Activated T-helper 9 cell treated with anti-CD3 and anti-CD28 coated beads, Interleukin-2, amount 50 U/mL, for 16 hours (primary cell): Measurements from ENCODE around the gene ZFY.
"Not testable (repeated sequence)": the region's sequence is repeated elsewhere in the genome, so short reads cannot be mapped to it uniquely, and the experiment has no call there.

Source experiments
- DNase-seq: peaks from one replicate; pipeline ENCODE4 v3.0.0-alpha.2; 2020; ENCODE audit warnings: low read depth

Gene ZFY

DNA sequence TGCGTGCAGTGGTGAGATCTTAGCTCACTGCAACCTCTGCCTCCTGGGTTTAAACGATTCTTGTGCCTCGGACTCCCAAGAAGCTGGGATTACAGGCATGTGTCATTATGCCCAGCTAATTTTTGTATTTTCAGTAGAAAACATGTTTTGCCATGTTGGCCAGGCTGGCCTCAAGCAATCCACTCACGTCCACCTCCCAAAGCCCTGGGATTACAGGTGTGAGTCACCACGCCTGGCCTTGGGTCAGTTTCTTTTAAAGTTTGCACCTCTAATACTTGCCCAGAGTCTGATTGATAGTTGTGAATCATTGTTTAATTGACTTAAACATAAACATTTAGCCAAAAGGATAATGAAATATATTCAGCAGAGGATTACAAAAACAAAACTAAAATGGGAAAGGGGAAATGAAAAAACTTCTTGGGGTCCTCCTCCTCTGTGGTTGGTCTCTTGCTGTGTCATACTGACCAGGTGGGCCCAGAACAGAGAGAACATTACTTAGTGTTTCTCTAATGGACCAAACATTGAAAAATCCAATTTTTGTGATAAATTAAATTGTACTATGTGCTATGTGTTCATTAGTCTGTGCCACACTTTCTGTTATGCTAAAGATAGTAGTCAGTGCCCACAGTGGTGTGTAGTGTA, 38.0 kb downstream of the ZFY start:
- no peak for DNase-seq

DNA sequence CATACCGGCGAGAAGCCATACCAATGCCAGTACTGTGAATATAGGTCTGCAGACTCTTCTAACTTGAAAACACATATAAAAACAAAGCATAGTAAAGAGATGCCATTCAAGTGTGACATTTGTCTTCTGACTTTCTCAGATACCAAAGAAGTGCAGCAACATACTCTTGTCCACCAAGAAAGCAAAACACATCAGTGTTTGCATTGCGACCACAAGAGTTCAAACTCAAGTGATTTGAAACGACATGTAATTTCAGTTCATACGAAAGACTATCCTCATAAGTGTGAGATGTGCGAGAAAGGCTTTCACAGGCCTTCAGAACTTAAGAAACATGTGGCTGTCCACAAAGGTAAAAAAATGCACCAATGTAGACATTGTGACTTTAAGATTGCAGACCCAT, 44.1 kb downstream of the ZFY start:
- DNase-seq, result no peak

DNA sequence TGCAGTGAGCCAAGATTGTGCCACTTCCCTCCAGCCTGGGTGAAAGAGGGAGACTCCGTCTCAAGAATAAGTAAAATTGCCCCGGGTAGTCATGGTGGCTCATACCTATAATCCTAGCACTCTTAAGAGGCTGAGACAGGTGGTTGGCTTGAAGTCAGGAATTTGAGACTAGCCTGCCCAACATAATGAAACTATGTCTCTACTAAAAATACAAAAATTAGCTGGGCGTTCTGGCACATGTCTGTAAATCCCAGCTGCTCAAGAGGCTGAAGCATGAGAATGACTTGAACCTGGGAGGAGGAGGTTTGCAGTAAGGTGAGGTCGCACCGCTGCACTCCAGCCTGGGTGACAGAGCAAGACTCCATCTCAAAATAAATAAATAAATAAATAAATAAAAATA, 49.3 kb downstream of the ZFY start:
- DNase-seq, result no peak

DNA sequence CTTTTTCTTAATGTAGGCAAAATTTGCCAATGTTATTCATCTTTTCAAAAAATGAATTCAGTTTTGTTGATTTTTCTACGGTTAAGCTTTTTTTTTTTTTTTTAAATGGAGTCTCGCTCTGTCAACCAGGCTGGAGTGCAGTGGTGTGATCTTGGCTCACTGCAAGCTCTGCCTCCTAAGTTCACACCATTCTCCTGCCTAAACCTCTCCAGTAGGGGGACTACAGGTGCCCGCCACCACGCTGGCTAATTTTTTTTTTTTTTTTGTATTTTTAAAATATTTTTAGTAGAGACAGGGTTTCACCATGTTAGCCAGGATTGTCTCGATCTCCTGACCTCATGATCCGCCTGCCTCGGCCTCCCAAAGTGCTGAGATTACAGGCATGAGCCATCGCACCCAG, 52.0 kb downstream of the ZFY start:
- DNase-seq, result not testable (repeated sequence)

DNA sequence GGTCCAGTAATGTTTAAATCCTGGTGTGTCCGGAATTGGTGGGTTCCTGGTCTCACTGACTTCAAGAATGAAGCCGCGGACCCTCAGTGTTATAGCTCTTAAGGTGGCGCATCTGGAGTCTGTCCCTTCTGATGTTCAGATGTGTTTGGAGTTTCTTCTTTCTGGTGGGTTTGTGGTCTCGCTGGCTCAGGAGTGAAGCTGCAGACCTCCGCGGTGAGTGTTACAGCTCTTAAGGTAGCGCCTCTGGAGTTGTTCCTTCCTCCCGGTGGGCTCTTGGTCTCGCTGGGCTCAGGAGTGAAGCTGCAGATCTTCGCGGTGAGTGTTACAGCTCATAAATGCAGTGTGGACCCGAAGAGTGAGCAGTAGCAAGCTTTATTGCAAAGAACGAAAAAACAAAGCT, 62.2 kb downstream of the ZFY start:
- not testable (repeated sequence) for DNase-seq

DNA sequence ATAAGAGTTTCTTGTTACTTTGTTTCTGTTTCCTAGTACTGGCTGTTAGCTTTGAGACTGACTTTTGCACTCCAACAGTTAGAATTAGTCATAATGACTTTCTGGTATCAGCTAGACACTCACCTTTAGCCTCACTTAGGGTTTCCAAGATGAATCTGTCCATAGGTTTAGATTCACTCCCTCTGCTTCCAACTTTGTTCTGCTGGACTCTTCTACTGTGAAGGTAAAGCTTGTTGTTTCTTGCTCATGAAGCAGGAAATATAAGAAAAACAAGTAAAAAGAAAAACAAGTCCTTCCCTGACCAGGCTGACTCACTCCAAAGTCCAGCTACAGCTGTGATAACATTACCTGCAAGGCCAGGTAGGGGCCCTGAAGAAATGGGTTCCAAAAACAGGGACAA, 67.0 kb downstream of the ZFY start:
- no peak for DNase-seq

DNA sequence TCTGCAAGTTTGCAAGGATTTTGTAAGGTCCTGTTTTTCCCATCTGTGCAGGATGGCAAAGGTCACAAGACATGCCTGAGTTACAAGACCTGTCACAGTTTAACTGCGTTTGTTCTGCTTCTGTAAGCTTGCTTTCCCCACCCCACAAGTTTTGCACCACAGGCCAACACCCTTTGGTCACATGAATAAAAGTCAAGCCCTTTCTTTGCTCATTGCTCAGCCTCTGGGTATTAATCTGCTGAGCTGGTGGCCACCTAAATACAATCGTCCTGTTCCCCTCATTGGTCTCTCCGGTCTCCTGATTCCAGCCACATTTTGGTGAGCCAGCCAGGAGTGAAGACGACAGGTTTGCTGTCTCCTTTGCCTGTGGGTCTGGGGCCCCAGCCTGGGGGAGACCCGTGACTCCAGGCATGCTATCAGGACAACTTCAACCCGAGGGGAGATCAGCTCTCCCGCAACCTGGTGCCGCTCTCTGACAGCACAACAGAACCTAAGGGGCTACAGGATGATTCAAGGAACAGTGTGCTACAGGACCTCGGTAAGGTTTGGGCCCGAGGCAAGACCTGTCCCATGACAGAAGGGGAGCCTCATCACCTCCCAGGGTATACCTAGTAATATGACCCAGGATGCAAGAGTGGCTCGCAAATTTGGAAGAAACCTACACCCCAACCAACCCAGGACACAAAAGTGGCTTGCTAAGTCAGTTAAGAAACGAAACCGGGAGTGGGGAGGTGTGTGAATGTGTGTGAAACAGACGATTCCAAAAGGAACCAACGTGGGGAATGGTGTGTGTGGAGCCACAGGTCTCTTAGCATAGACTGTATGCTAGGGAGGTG, 67.7 kb downstream of the ZFY start:
- DNase-seq, result no peak

DNA sequence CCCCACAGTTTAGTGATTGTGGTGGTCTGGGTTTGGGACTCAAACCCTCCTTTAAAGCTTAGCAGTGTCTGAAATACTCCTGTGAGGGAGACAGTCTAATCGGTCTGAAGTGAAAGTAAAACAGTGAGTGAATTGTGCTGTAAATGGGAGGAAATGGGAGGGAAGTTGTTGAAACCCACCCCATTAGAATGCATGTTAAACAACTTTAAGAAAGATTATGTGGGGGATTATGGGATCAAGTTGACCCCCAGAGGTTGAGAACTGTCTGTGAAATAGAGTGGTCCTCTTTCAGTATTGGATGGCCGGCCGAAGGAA, 68.3 kb downstream of the ZFY start:
- no peak for DNase-seq

DNA sequence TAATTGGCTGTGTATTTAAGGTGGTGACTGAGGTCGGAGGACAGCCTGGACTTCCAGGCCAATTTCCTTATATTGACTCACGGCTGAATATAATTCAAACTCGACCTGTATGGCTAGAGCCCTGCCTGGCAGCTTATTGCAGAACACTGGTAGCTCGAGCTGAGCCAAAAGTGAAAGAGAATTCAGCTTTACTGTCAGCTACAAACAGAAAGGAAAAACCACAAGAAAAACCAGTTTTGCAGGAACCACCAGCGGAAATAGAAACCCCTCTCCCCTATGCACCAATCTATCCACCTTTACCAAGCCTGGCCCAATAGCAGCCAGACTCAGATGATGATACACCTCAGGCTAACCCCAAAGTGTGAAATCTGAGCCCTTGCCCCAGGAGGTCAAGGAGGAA, 68.7 kb downstream of the ZFY start:
- DNase-seq, result no peak

DNA sequence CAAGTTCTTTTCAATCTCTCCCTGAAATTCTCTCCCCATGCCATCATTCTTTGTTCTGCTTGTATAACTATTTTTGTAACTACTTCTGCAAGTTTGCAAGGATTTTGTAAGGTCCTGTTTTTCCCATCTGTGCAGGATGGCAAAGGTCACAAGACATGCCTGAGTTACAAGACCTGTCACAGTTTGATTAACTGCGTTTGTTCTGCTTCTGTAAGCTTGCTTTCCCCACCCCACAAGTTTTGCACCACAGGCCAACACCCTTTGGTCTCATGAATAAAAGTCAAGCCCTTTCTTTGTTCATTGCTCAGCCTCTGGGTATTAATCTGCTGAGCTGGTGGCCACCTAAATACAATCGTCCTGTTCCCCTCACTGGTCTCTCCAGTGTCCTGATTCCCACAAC, 70.8 kb downstream of the ZFY start:
- not testable (repeated sequence) for DNase-seq

DNA sequence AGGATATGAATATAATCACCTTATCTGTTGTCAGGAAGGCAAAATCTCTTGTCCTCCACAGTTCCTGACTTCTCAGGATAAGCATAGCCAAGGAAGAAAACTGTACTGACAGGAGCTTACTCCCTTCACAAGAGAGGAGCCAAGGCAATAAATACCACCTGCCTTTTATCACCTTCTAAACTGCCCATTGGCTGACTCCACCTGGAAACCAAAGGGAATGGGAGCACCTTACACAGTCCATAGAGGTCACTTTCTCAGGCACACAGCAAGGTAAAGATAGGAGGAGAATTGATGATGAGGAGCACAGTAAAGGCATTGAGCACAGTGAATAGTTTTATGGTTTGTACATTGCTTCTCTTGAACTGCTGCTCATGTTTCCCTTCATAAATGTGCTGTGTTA, 72.8 kb downstream of the ZFY start:
- no peak for DNase-seq

DNA sequence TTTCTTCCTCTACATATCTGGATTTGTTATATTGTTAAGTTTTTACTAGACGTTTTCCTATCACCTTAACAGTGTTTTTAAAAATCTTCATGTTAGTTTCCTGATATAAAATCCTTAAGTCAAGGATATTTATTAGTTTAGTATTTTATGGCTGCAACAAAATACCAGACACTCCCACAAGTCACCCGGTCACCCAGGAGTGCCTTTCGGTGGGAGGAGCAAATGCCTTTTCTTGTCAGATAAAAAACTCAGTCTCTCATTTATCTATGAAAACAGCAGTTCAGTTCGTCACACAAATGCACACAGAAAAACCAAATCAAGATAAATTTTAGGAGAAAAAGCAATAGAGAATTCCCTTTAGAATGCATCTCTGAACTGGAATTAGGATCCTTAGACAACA, 77.0 kb downstream of the ZFY start:
- no peak for DNase-seq

DNA sequence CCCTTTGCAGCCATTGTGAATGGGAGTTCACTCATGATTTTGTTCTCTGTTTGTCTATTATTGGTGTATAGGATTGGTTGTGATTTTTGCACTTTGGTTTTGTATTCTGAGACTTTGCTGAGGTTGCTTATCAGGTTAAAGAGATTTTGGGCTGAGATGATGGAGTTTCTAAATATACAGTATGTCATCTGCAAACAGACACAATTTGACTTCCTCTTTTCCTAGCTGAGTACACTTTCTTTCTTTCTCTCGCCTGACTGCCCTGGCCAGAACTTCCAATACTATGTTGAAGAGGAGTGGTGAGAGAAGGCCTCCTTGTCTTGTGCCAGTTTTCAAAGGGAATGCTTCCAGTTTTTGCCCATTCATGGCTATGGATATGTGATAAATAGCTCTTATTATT, 81.4 kb downstream of the ZFY start:
- DNase-seq, result no peak

DNA sequence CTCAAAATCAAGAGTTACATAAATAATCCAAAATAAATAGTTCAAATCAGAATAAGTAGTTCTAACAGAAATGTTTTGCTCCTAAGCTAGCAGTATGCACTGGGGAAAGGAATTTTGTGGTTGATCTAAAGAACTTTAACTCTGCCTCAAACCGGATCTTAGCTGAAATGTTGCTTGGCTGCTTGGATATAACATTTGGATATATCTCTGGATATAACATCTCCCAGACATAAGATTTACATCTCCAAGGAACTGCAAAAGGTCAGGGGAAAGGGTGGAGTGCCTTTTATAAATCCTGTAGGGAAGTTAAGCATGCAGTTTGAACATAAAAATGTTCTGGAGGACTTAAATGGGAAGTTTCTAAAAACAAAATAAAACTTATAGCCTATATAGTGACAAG, 83.4 kb downstream of the ZFY start:
- no peak for DNase-seq

DNA sequence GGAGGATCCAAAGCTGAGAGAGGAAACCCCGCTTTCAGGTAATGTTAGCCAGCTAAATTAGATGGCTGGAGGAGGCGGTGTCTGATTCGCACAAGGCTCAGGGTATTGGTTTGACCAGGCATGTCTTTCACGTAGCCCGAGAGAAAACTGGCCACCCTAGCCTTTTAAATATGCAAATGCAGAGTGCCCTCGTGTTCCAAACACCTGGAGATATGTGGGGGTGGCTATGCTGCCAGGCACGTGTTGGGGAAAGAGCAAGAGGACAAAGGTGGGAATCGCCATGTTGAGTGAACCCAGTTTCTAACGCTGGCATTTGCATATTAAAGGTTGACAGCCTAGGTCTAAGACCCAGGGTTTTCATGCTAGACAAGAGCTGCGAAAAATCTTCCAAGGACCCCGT, 84.4 kb downstream of the ZFY start:
- DNase-seq, result no peak

DNA sequence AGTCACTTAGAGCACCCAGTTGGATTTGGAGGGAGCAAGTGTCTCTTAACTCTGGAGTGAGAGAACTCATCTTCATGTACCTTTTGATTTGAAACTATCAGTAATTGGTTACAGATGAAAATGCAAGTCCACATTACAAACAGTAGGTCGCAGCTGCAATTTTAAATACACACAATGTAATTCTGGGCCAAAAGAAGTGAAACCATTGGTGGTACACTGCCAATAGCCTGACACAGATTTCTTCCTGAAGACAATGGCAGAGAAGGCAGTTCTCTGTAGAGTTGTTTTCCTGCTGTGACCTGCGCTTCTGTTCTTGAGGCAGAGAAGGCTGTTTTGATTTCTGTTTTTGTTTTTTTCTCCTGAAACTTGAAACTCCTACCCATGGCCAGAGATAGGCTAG, 86.0 kb downstream of the ZFY start:
- no peak for DNase-seq

DNA sequence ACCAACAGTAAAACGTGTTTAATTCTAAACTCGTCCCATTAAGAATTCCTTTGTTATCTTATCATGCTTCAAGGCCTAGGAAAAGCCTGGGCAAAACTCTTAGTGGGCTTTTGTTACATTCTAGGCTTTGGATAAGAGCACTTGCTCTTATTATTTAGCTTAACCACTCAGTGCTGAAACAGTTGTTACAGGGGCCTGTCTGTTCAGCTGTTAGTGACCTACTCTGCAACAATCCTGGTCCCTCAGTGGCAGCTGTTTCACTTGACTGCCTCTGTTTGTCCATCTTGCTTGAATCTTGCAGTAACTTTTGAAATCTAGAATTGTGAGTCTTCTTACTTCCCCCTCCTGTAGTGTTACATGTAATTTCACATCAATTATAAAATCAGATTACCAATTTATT, 88.4 kb downstream of the ZFY start:
- DNase-seq, result no peak

DNA sequence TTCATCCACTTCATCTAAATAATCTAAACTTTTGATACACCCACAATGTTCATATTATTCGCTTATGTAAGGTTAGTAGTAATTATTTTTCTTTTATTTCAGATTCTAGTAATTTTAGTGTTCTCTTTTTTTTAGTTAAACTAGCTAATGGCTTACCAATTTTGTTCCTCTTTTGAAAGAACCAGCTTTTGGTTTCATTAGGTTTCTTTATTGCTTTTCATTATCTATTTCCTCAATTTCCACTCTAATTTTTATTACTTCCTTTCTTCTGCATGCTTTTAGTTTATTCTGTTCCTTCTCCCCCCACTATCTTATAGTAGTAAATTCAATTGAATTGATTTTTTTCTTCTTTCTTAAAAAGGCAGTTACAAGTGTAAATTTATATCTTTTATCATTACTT, 90.2 kb downstream of the ZFY start:
- DNase-seq, result no peak
